Liver (tissue), 3 donors: ENCODE results near the gene ARMC7.

Experiments used
- CTCF ChIP-seq: fragments of 150-350 bp; IDR thresholded peaks from 2 replicates; pipeline ENCODE4 v1.5.1; 2017; ENCODE audit warnings: improper control_type of control experiment, low read depth, low read length; ENCODE audit not compliant: missing input control
- EGR1 ChIP-seq, 2 donors: IDR thresholded peaks; 2 replicates each; pipeline ENCODE4 v1.6.1; 2016 to 2018; ENCODE audit warnings: antibody characterized with exemption in 2 of 2, low read depth in 2 of 2
- FOXA1 ChIP-seq: IDR thresholded peaks from 2 replicates; pipeline ENCODE4 v1.6.1; 2016; ENCODE audit warnings: antibody characterized with exemption
- JUND ChIP-seq, 2 donors: IDR thresholded peaks; 2 replicates each; pipeline ENCODE4 v1.6.1; 2016; ENCODE audit warnings: antibody characterized with exemption in 2 of 2
- RAD21 ChIP-seq, 2 donors: IDR thresholded peaks; 2 replicates each; pipeline ENCODE4 v1.6.1; 2016; ENCODE audit warnings: antibody characterized with exemption in 2 of 2, mild to moderate bottlenecking in 2 of 2
- TAF1 ChIP-seq: conservative IDR thresholded peaks from 2 replicates; pipeline ENCODE4 v1.6.1; 2016; ENCODE audit warnings: antibody characterized with exemption, mild to moderate bottlenecking
- TF ChIP-seq, protein P1 (sequence below): IDR thresholded peaks from 2 replicates; pipeline ENCODE4 v1.6.1; 2016; ENCODE audit warnings: antibody characterized with exemption
- donor health status: healthy.
- donor health status: healthy.

DNA sequence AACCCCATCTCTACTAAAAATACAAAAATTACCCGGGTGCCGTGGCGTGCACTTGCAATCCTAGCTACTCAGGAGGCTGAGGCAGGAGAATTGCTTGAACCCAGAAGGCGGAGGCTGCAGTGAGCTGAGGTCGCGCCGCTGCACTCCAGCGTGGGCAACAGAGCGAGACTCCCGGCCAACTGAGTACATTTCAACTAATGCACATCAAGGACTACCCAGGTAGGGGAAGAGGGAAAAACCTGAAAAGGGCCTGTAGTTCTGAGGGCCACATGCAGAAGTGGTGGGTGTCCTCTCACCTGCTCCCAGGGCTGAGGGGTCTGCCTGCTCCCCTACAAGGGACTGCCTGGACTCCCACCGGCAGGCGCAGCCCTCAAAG lies 22.6 kb upstream of the ARMC7 start:
- no peak for TF ChIP-seq CTCF
- TF ChIP-seq, protein P1, sequence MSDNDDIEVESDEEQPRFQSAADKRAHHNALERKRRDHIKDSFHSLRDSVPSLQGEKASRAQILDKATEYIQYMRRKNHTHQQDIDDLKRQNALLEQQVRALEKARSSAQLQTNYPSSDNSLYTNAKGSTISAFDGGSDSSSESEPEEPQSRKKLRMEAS: no peak
- no peak for TF ChIP-seq TAF1
- TF ChIP-seq EGR1 (IDR thresholded peaks at IDR 0.05; ENCODE audit: low read depth in 2 of 2): no peak
- TF ChIP-seq RAD21 (IDR thresholded peaks at IDR 0.05): no peak
- no peak for TF ChIP-seq FOXA1
- no peak for TF ChIP-seq JUND (IDR thresholded peaks at IDR 0.05)
